DND-41 (cell line): ENCODE data around the gene ARRB1.

Experiments used
- ATAC-seq: fragments of 200-7000 bp; cut with Tn5 transposase; 3 replicates; pipeline ENCODE4 v1.9.1; 2021; ENCODE audit warnings: low read depth; ENCODE audit not compliant: insufficient read depth
- DNase-seq: peaks from one replicate; pipeline ENCODE4 v3.0.0-alpha.2; 2020
- H2AFZ ChIP-seq: 2 replicates; pipeline ENCODE4 v1.6.0; 2012; ENCODE audit warnings: low read depth, low read length
- H3K27ac ChIP-seq: 2 replicates; pipeline ENCODE4 v1.5.1; 2012; ENCODE audit warnings: low read length, inconsistent platforms
- H3K27me3 ChIP-seq: fragments of 200-600 bp; sonication (generic); 2 replicates; pipeline ENCODE4 v1.6.0; 2012; ENCODE audit warnings: low read length, mild to moderate bottlenecking, inconsistent platforms; ENCODE audit not compliant: insufficient read depth, poor library complexity
- H3K36me3 ChIP-seq: 2 replicates; pipeline ENCODE4 v1.5.1; 2012; ENCODE audit warnings: low read length, inconsistent platforms; ENCODE audit not compliant: insufficient read depth
- H3K4me1 ChIP-seq: 2 replicates; pipeline ENCODE4 v1.5.1; 2012; ENCODE audit warnings: mild to moderate bottlenecking, low read length; ENCODE audit not compliant: insufficient read depth
- H3K4me2 ChIP-seq: 2 replicates; pipeline ENCODE4 v1.6.0; 2012; ENCODE audit warnings: mild to moderate bottlenecking, moderate library complexity, low read length, inconsistent platforms; ENCODE audit not compliant: insufficient read depth
- H3K4me3 ChIP-seq, 2 experiments: fragments of 200-600 bp in 1 of 2; shearing (Covaris generic) in 1 of 2; 2 replicates each; pipeline ENCODE4 v1.5.1; 2012 to 2016; ENCODE audit warnings: inconsistent platforms in 2 of 2, low read length in 2 of 2, mild to moderate bottlenecking in 2 of 2, low read depth in 1 of 2, moderate library complexity in 1 of 2
- H3K79me2 ChIP-seq: 2 replicates; pipeline ENCODE4 v1.6.0; 2012; ENCODE audit warnings: low read length, inconsistent platforms; ENCODE audit not compliant: insufficient read depth
- H3K9ac ChIP-seq: 2 replicates; pipeline ENCODE4 v1.6.0; 2012; ENCODE audit warnings: low read depth, mild to moderate bottlenecking, inconsistent platforms, low read length, moderate library complexity
- H3K9me3 ChIP-seq: 2 replicates; pipeline ENCODE4 v1.5.1; 2012; ENCODE audit warnings: low read length, moderate library complexity, mild to moderate bottlenecking, inconsistent platforms; ENCODE audit not compliant: insufficient read depth, severe bottlenecking
- H4K20me1 ChIP-seq: 2 replicates; pipeline ENCODE4 v1.6.0; 2012; ENCODE audit warnings: low read length; ENCODE audit not compliant: insufficient read depth
- EZH2 ChIP-seq: IDR thresholded peaks from 3 replicates; pipeline ENCODE4 v1.6.1; 2012; ENCODE audit warnings: borderline replicate concordance, low read depth, mild to moderate bottlenecking, moderate library complexity, low read length, inconsistent platforms; ENCODE audit not compliant: severe bottlenecking
- TF ChIP-seq, protein P1 (sequence below): IDR thresholded peaks from 2 replicates; pipeline ENCODE4 v1.5.1; 2012; ENCODE audit warnings: borderline replicate concordance, low read length, moderate library complexity, mild to moderate bottlenecking; ENCODE audit not compliant: poor library complexity, severe bottlenecking; ENCODE audit errors: extremely low read depth

ARRB1 gene

DNA sequence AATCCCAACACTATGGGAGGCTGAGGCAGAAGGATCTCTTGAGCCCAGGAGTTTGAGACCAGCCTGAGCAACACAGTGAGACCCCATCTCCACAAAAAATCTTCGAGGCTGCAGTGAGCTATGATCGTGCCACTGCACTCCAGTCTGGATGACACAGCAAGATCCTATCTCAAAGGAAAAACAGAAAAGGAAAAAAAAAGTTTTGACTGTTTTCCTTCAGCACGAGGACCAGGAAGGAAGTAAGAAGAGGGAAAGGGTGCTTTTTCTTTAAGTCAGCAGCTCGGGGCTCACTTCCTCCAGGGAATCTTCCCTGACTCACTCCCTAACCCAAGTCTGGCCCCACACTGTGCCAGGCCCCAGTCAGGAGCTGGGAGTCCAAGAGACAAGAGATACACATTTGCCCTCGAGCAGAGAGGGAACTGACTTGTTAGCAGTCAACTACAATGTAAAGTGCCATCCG lies 14.2 kb downstream of the ARRB1 start:
- Histone ChIP-seq H3K79me2 (peaks cover 72% of the 10 kb centered on the region), H3K4me3 (no peak overlapping the region), H3K27ac (peak overlapping the region; percentile 39), H3K4me1 (peaks cover 37% of the 10 kb centered on the region), H2AFZ (no peak overlapping the region), H3K9me3 (no peaks in the 10 kb centered on the region), H3K9ac (no peak overlapping the region), H3K4me2 (no peak overlapping the region), H3K36me3 (no peaks in the 10 kb centered on the region), H4K20me1 (no peaks in the 10 kb centered on the region), H3K27me3 (no peaks in the 10 kb centered on the region)
- DNase-seq = no peak
- ATAC-seq = no peak
- TF ChIP-seq EZH2 = no peak
- TF ChIP-seq, protein P1, sequence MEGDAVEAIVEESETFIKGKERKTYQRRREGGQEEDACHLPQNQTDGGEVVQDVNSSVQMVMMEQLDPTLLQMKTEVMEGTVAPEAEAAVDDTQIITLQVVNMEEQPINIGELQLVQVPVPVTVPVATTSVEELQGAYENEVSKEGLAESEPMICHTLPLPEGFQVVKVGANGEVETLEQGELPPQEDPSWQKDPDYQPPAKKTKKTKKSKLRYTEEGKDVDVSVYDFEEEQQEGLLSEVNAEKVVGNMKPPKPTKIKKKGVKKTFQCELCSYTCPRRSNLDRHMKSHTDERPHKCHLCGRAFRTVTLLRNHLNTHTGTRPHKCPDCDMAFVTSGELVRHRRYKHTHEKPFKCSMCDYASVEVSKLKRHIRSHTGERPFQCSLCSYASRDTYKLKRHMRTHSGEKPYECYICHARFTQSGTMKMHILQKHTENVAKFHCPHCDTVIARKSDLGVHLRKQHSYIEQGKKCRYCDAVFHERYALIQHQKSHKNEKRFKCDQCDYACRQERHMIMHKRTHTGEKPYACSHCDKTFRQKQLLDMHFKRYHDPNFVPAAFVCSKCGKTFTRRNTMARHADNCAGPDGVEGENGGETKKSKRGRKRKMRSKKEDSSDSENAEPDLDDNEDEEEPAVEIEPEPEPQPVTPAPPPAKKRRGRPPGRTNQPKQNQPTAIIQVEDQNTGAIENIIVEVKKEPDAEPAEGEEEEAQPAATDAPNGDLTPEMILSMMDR = no peak

DNA sequence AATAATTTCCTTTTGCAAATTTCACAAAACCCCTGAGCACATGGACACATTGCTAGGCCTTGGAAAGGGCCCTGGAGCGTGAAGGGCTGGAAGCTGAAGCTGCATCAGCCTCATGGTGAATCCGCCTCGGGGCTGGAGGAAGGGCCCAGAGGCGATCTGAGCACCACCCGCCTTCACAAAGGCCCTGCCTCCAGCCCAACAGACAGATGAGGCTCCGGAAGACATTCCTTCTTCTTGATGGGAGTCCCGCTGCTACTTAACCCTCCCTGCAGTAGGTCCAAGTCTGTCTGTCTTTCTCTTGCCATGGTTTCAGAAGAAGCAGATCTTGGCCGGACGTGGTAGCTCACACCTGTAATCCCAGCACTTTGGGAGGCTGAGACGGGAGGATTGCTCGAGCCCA lies 16.5 kb downstream of the ARRB1 start:
- no peak for ATAC-seq
- H3K27ac ChIP-seq = no peak overlapping the region
- peaks cover 21% of the 10 kb centered on the region for H3K4me1 ChIP-seq
- H3K4me3 ChIP-seq = no peak overlapping the region
- no peaks in the 10 kb centered on the region for H3K36me3 ChIP-seq
- H3K79me2 ChIP-seq = peaks cover 60% of the 10 kb centered on the region
- H3K27me3 ChIP-seq = no peaks in the 10 kb centered on the region
- no peak overlapping the region for H2AFZ ChIP-seq
- H3K9me3 ChIP-seq = no peaks in the 10 kb centered on the region
- no peak overlapping the region for H3K4me2 ChIP-seq
- no peaks in the 10 kb centered on the region for H4K20me1 ChIP-seq
- DNase-seq = no peak
- TF ChIP-seq, protein P1 = no peak
- no peak for TF ChIP-seq EZH2
- no peak overlapping the region for H3K9ac ChIP-seq

DNA sequence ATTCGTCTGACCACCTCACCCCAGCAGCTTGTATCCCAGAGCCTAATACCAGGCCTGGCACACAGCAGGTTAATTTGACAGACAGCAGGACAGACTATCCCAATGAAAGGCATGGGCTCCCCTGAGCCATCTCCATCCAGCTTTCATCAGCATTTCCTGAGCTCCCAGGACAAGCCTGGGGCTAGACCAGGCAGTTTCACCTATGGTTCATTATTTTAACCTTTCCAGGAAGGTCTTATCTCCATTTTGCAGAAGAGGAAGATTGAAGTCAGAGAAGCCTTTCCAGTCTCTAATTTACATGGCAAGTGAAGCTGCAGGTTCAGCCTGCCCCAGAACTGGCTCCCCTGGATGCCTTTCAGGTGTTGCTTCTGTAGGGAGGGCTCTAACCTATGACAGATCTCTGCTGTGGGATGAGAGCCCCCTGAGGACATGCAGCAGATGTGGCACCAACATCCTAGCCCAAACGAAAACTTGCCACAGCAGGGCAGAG lies 17.0 kb downstream of the ARRB1 start:
- ATAC-seq (no peak), DNase-seq (no peak)
- Histone ChIP-seq H3K27ac (no peak overlapping the region), H3K27me3 (no peaks in the 10 kb centered on the region), H3K36me3 (no peaks in the 10 kb centered on the region), H4K20me1 (no peaks in the 10 kb centered on the region), H3K9me3 (no peaks in the 10 kb centered on the region), H3K79me2 (peaks cover 57% of the 10 kb centered on the region), H3K9ac (no peak overlapping the region), H2AFZ (no peak overlapping the region), H3K4me2 (no peak overlapping the region), H3K4me1 (peaks cover 21% of the 10 kb centered on the region), H3K4me3 (no peak overlapping the region)
- TF ChIP-seq, protein P1 = no peak
- TF ChIP-seq EZH2 = no peak

DNA sequence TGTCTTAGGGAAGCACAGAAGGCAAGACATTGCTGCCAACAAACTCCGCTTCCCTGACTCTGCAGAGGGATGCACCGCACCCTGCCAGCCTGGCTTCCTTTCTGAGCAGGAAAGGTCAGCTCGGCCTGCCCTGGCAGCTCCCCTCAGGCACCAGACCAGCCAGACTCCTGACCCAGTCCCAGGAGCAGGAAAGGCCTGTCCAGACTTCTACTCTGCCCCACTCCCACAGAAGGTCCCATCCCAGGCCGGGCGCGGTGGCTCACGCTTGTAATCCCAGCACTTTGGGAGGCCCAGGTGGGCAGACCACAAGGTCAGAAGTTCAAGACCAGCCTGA lies 17.7 kb downstream of the ARRB1 start:
- H3K4me1 ChIP-seq = peaks cover 21% of the 10 kb centered on the region
- no peak overlapping the region for H3K4me3 ChIP-seq
- no peaks in the 10 kb centered on the region for H3K36me3 ChIP-seq
- TF ChIP-seq EZH2 = no peak
- TF ChIP-seq, protein P1 = no peak
- no peak overlapping the region for H3K9ac ChIP-seq
- H3K9me3 ChIP-seq = no peaks in the 10 kb centered on the region
- no peak overlapping the region for H2AFZ ChIP-seq
- no peaks in the 10 kb centered on the region for H3K27me3 ChIP-seq
- ATAC-seq (no peak), DNase-seq (no peak)
- H3K79me2 ChIP-seq = peaks cover 53% of the 10 kb centered on the region
- no peaks in the 10 kb centered on the region for H4K20me1 ChIP-seq
- H3K4me2 ChIP-seq = no peak overlapping the region
- H3K27ac ChIP-seq = no peak overlapping the region
